PC-9 (cell line): ENCODE data around the gene PARP2. TPM values are rescaled to one million over a fixed set of nuclear protein-coding genes. Genes with fewer than 3 reads are reported as not detected.

Experiments
- BruUV-seq: library from RNA; stranded (reverse); fragments of 400-500 nt; replicated peaks from 2 replicates; lab custom pipeline; 2021; lab: Mats Ljungman, UMichigan
- CTCF ChIA-PET: fragments of 300-600 bp; sonication (Branson Sonifier 250); formaldehyde crosslinking; loops from one replicate; lab custom pipeline; 2022; ENCODE audit warnings: antibody characterized with exemption; lab: Charles Lee
- POLR2A ChIA-PET: fragments of 300-600 bp; sonication (Branson Sonifier 250); formaldehyde crosslinking; loops from one replicate; lab custom pipeline; 2022; ENCODE audit warnings: antibody characterized with exemption; ENCODE audit not compliant: unreplicated experiment; lab: Charles Lee
- DNase-seq, 2 experiments: peaks; one replicate each; pipeline versions ENCODE4 v3.0.0 to v3.0.0-alpha.2; 2015 to 2022; ENCODE audit warnings: mixed read lengths in 1 of 2
- H2AFZ ChIP-seq: fragments of 200-600 bp; sonication (generic); 2 replicates; pipeline ENCODE4 v1.8.1; 2017; ENCODE audit warnings: antibody characterized with exemption
- H3F3A ChIP-seq: fragments of 200-600 bp; sonication (generic); 2 replicates; pipeline ENCODE4 v1.8.1; 2017; ENCODE audit warnings: antibody characterized with exemption, mild to moderate bottlenecking, low read depth; ENCODE audit not compliant: insufficient read depth
- H3K27ac ChIP-seq: fragments of 200-600 bp; sonication (generic); 2 replicates; pipeline ENCODE4 v1.6.1; 2016; ENCODE audit warnings: mixed run types
- H3K27me3 ChIP-seq: fragments of 200-600 bp; sonication (generic); 2 replicates; pipeline ENCODE4 v1.6.1; 2016; ENCODE audit warnings: low read depth, mixed run types; ENCODE audit not compliant: insufficient read depth
- H3K36me3 ChIP-seq: fragments of 200-600 bp; sonication (generic); 2 replicates; pipeline ENCODE4 v1.6.1; 2016; ENCODE audit warnings: low read depth, mixed run types
- H3K4me1 ChIP-seq: fragments of 200-600 bp; sonication (generic); replicated peaks from 2 replicates; pipeline ENCODE4 v1.6.1; 2016; ENCODE audit warnings: mixed run types; ENCODE audit not compliant: insufficient read depth
- H3K4me2 ChIP-seq: fragments of 200-600 bp; sonication (generic); 2 replicates; pipeline ENCODE4 v1.6.1; 2017; ENCODE audit warnings: mixed run types
- H3K4me3 ChIP-seq: fragments of 200-600 bp; sonication (generic); 2 replicates; pipeline ENCODE4 v1.6.1; 2016; ENCODE audit warnings: mixed run types
- H3K79me2 ChIP-seq: fragments of 200-600 bp; sonication (generic); 2 replicates; pipeline ENCODE4 v1.6.1; 2017; ENCODE audit warnings: low read depth, mixed run types
- H3K9me2 ChIP-seq: fragments of 200-600 bp; sonication (generic); 2 replicates; pipeline ENCODE4 v1.8.1; 2017; ENCODE audit warnings: mild to moderate bottlenecking; ENCODE audit not compliant: insufficient read depth
- H3K9me3 ChIP-seq: fragments of 200-600 bp; sonication (generic); 2 replicates; pipeline ENCODE4 v1.8.1; 2016; ENCODE audit warnings: low read depth; ENCODE audit not compliant: insufficient read depth
- H4K20me1 ChIP-seq: fragments of 200-600 bp; sonication (generic); 2 replicates; pipeline ENCODE4 v1.8.1; 2017; ENCODE audit not compliant: insufficient read depth
- CTCF ChIP-seq: fragments of 200-600 bp; sonication (generic); conservative IDR thresholded peaks from 2 replicates; pipeline ENCODE4 v1.6.1; 2017; ENCODE audit warnings: mixed run types, antibody characterized with exemption, mild to moderate bottlenecking, moderate library complexity
- EZH2 ChIP-seq: fragments of 200-600 bp; sonication (generic); IDR thresholded peaks from 2 replicates; pipeline ENCODE4 v1.8.0; 2017; ENCODE audit warnings: antibody characterized with exemption, low read depth
- intact Hi-C: fragments of 100-400 bp; cut with micrococcal nuclease; formaldehyde crosslinking; loops from one replicate; pipeline ENCODE4 v1.10.0; 2022; ENCODE audit not compliant: unreplicated experiment
- total RNA-seq: library from RNA; stranded (reverse); gene quantifications from 2 replicates; pipeline ENCODE4 v1.2.3, GENCODE V29; 2021

PARP2 gene
- total RNA-seq, 1 experiment from 2014 or later, result 22.1 TPM

- H3K27ac ChIP-seq, result no peak overlapping the region
- DNase-seq, result no peak
- no peak overlapping the region for H3K4me3 ChIP-seq
- no peaks in the 10 kb centered on the region for H3K9me3 ChIP-seq
- no peaks in the 10 kb centered on the region for H3K9me2 ChIP-seq
- CTCF ChIA-PET, result no interaction called here
- BruUV-seq, result no TSS peak
- intact Hi-C loops, result no loop called here
- no peaks in the 10 kb centered on the region for H3F3A ChIP-seq
- no peaks in the 10 kb centered on the region for H4K20me1 ChIP-seq
- POLR2A ChIA-PET, result no interaction called here
- TF ChIP-seq EZH2 (no peak), CTCF (no peak)
- H2AFZ ChIP-seq, result no peak overlapping the region
- H3K79me2 ChIP-seq, result no peaks in the 10 kb centered on the region
- H3K4me2 ChIP-seq, result no peak overlapping the region
- H3K4me1 ChIP-seq, result no peaks in the 10 kb centered on the region
- H3K27me3 ChIP-seq, result no peaks in the 10 kb centered on the region
- no peaks in the 10 kb centered on the region for H3K36me3 ChIP-seq
Observed at GRCh38 chr14:20386276-20386855, 42.9 kb downstream of the PARP2 start.

GRCh38 chr14:20387576-20387975 is 44.1 kb downstream of the PARP2 start:
- intact Hi-C loops, result no loop called here
- H3K27ac ChIP-seq, result no peak overlapping the region
- CTCF ChIA-PET, result no interaction called here
- no peaks in the 10 kb centered on the region for H3K27me3 ChIP-seq
- no peak for DNase-seq
- BruUV-seq, result no TSS peak
- no peaks in the 10 kb centered on the region for H3F3A ChIP-seq
- no peak overlapping the region for H3K4me2 ChIP-seq
- no peaks in the 10 kb centered on the region for H4K20me1 ChIP-seq
- POLR2A ChIA-PET, result no interaction called here
- no peaks in the 10 kb centered on the region for H3K79me2 ChIP-seq
- H3K4me3 ChIP-seq, result no peak overlapping the region
- H3K36me3 ChIP-seq, result no peaks in the 10 kb centered on the region; the same call in 1 of the 2 replicates
- TF ChIP-seq CTCF, result no peak
- TF ChIP-seq EZH2, result no peak
- no peak overlapping the region for H2AFZ ChIP-seq
- no peaks in the 10 kb centered on the region for H3K9me2 ChIP-seq
- H3K4me1 ChIP-seq, result no peaks in the 10 kb centered on the region
- no peaks in the 10 kb centered on the region for H3K9me3 ChIP-seq

- ChIA-PET CTCF (no interaction called here), POLR2A (no interaction called here)
- no peak overlapping the region for H3K4me3 ChIP-seq
- H3K9me2 ChIP-seq, result no peaks in the 10 kb centered on the region
- no peaks in the 10 kb centered on the region for H4K20me1 ChIP-seq
- no peaks in the 10 kb centered on the region for H3K4me1 ChIP-seq
- no peak for TF ChIP-seq EZH2
- TF ChIP-seq CTCF, result no peak
- BruUV-seq, result no TSS peak
- H3K27me3 ChIP-seq, result no peaks in the 10 kb centered on the region
- H3K79me2 ChIP-seq, result no peaks in the 10 kb centered on the region
- DNase-seq, result no peak
- no peaks in the 10 kb centered on the region for H3K9me3 ChIP-seq
- no peaks in the 10 kb centered on the region; the same call in 1 of the 2 replicates for H3K36me3 ChIP-seq
- H3F3A ChIP-seq, result no peaks in the 10 kb centered on the region
- H3K27ac ChIP-seq, result no peak overlapping the region
- intact Hi-C loops, result no loop called here
- no peak overlapping the region for H3K4me2 ChIP-seq
- no peak overlapping the region for H2AFZ ChIP-seq
Observed at GRCh38 chr14:20388159-20388558, 44.7 kb downstream of the PARP2 start.
